Adrenal gland (tissue), 12 donors: ENCODE results near the gene FGGY. TPM values are rescaled to one million over a fixed set of nuclear protein-coding genes. Genes with fewer than 3 reads are reported as not detected.

Experiments used
- DNase-seq, 7 donors: peaks; one replicate each; pipeline ENCODE4 v3.0.0-alpha.2; 2019 to 2020
- H3K27ac ChIP-seq, 5 donors: fragments of 200-600 bp; sonication (generic) in 4 of 5; 1 replicate in 3 of 5; 2 replicates in 2 of 5; pipeline versions ENCODE4 v1.5.1 to v1.8.0; 2016 to 2020; ENCODE audit warnings: mild to moderate bottlenecking in 1 of 5
- H3K27me3 ChIP-seq: fragments of 200-600 bp; 2 replicates; pipeline ENCODE4 v1.8.0; 2021
- H3K36me3 ChIP-seq, 2 donors: fragments of 200-600 bp; replicated peaks in 1 of 2; 1 replicate in 1 of 2; 2 replicates in 1 of 2; pipeline versions ENCODE4 v1.5.1 to v1.8.0; 2018 to 2022
- H3K4me1 ChIP-seq, 2 donors: fragments of 200-600 bp; replicated peaks in 1 of 2; 1 replicate in 1 of 2; 2 replicates in 1 of 2; pipeline versions ENCODE4 v1.5.1 to v1.8.0; 2018 to 2021
- H3K4me3 ChIP-seq, 4 donors: fragments of 200-600 bp; sonication (generic) in 3 of 4; one replicate each; pipeline ENCODE4 v1.5.1; 2016 to 2018
- H3K9me3 ChIP-seq, 3 donors: fragments of 200-600 bp; sonication (generic) in 1 of 3; replicated peaks in 1 of 3; 1 replicate in 2 of 3; 2 replicates in 1 of 3; pipeline versions ENCODE4 v1.5.1 to v1.8.0; 2016 to 2021
- POLR2A ChIP-seq, 2 donors: fragments of 450-650 bp; IDR thresholded peaks; one replicate each; pipeline ENCODE4 v1.6.1; 2017; ENCODE audit warnings: antibody characterized with exemption in 2 of 2, mild to moderate bottlenecking in 2 of 2, moderate library complexity in 1 of 2
- WGBS, 4 donors: extraction: QIAGEN DNeasy Blood & Tissue Kit in 2 of 4; methylation state at CpG; one replicate each; pipeline versions ENCODE4 v1.1.5 to v1.1.7; 2013 to 2017; 5-methylcytosine and 5-hydroxymethylcytosine counted together
- intact Hi-C, 2 donors: fragments of 100-400 bp; cut with DNase I; formaldehyde crosslinking; loops; one replicate each; pipeline versions ENCODE4 v1.14.1 to v1.15.0; 2022 to 2023
- polyA plus RNA-seq, 3 donors: library from polyadenylated mRNA; stranded (reverse); fragments of 200-250 nt in 2 of 3; fragments of 350-450 nt in 1 of 3; fragmentation: Illumina TruSeq in 1 of 3; extraction: RNeasy Lipid Tissue Mini Kit (QIAGEN cat#74804) in 1 of 3; gene quantifications; one replicate each; pipeline ENCODE4 v1.2.3, GENCODE V29; 2013 to 2014
- total RNA-seq, 9 donors: library from RNA; depleted of rRNA in 4 of 9; stranded (reverse); fragments of >200 nt in 4 of 9; fragments of 120-200 nt in 1 of 9; fragmentation: NEBNext Ultra II Directional in 1 of 9; extraction: Animal tissue kit (Norgen Biotek cat#: 25700) in 1 of 9; gene quantifications; one replicate each; pipeline versions ENCODE4 v1.1.0 to v1.2.4, GENCODE V29; 2013 to 2023
- TF ChIP-seq, protein P1 (sequence below), 6 experiments: fragments of 450-650 bp in 4 of 6; fragments of 200-600 bp in 2 of 6; sonication (generic) in 1 of 6; IDR thresholded peaks; 1 replicate in 5 of 6; 2 replicates in 1 of 6; pipeline versions ENCODE4 v1.5.1 to v1.8.0; 2016 to 2021; ENCODE audit warnings: antibody characterized with exemption in 6 of 6, mild to moderate bottlenecking in 2 of 6, moderate library complexity in 1 of 6
- donor health status: healthy with polysubstance abuse.
- donor health status: Bipolar disorder and iron deficiency.
- donor health status: DM: yes; HTN: yes; CAD: no.
- donor health status: DM: no; HTN: no; CAD: no.
- donor health status: DM: no; HTN: no; CAD: no.
- donor health status: DM: yes; HTN: yes; CAD: no.

Gene FGGY
- total and polyA plus RNA-seq, 12 donors, result 7.4 to 75.5 (median 35.0) TPM

DNA sequence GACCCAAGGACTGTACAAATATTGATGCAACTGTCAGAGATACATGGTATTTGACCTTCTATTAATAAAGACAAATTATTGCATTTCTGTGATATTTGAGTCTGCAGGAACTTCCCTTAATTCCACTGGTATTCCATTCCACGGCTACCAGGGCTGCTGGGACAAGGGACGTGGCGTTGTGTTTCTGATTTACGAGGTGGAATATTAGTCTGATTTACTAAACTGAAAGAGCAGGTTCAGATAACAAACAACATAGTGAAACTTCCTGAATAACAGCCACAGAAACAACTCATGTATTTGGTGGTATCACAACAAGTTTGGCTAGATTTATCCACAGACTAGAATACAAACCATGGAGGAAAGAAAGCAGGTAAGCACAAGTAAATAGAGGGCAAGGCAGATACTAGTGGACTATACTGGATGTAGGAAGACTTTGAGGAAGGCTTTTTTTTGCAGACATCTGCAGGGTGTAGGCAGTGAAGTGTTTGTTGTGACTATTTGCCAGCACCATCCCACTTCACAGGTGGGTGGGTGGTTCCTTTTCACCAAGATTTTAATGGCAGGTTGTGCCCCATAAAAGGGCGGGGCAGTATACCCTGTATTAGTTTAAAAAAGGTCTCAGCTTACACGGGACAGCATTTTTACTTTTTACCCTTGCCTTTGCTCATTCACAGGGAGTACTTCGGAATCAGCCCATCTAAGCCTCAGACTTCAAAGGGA is 100.4 kb downstream of the FGGY start:
- intact Hi-C loops, result no loop called here
- Histone ChIP-seq H3K27ac (no peak overlapping the region), H3K4me1 (peaks cover 14 to 21% of the 10 kb centered on the region in 2 donors), H3K9me3 (no peaks in the 10 kb centered on the region), H3K4me3 (no peak overlapping the region), H3K27me3 (no peaks in the 10 kb centered on the region), H3K36me3 (no peaks in the 10 kb centered on the region)
- no peak for DNase-seq
- TF ChIP-seq, protein P1, sequence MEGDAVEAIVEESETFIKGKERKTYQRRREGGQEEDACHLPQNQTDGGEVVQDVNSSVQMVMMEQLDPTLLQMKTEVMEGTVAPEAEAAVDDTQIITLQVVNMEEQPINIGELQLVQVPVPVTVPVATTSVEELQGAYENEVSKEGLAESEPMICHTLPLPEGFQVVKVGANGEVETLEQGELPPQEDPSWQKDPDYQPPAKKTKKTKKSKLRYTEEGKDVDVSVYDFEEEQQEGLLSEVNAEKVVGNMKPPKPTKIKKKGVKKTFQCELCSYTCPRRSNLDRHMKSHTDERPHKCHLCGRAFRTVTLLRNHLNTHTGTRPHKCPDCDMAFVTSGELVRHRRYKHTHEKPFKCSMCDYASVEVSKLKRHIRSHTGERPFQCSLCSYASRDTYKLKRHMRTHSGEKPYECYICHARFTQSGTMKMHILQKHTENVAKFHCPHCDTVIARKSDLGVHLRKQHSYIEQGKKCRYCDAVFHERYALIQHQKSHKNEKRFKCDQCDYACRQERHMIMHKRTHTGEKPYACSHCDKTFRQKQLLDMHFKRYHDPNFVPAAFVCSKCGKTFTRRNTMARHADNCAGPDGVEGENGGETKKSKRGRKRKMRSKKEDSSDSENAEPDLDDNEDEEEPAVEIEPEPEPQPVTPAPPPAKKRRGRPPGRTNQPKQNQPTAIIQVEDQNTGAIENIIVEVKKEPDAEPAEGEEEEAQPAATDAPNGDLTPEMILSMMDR (IDR thresholded peaks at IDR 0.05), result no peak
- no peak for TF ChIP-seq POLR2A (IDR thresholded peaks at IDR 0.05)
- WGBS, 4 donors, result 67 to 80% (median 68%) methylated on average over 7 of the region's 7 CpGs

DNA sequence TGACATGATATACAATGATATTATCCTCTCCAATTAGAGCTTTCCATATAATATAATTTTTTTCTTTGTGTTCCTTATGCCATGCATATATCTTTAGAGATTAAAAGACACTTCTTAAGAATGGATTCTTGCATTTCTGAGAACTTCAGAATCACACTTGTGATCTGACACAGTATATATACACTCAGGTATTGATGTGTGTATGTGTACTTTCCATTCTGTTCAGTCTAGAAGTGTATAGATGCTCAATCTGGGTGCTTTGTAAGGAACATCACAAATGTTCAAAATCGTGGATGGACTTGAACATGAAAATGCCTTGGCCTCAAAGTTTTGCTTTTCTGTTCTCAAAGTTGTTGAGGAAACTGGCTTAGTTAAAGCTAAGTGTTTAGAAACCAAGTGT is 102.7 kb downstream of the FGGY start:
- Histone ChIP-seq H3K4me3 (no peak overlapping the region), H3K27me3 (no peaks in the 10 kb centered on the region), H3K27ac (no peak overlapping the region), H3K9me3 (no peaks in the 10 kb centered on the region), H3K36me3 (no peaks in the 10 kb centered on the region), H3K4me1 (peaks cover 0 to 5% of the 10 kb centered on the region in 2 donors)
- no peak for DNase-seq
- intact Hi-C loops, result no loop called here
- 80 to 93% (median 83%) methylated on average over 1 of the region's 1 CpG for WGBS, 4 donors
- TF ChIP-seq, protein P1 (IDR thresholded peaks at IDR 0.05), result no peak
- no peak for TF ChIP-seq POLR2A (IDR thresholded peaks at IDR 0.05)

DNA sequence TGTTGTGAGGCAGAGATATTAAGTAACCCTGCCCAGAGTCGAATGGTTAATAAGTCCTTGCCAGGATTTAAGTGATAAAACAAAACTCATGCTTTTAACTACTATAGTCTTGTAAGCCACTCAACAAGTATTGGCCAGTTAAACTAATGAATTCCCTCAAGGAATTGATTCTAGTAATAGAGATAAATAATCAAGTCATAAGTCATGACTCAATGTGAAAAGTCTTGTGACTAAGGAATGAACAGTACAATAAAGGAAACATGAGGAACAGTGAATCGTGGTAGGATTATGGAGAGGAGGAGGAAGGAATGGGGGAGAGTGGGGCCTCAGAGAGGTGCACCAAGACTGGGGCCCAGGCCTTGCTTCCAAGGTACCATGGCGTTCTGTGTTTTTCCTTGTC is 104.7 kb downstream of the FGGY start:
- intact Hi-C loops, result no loop called here
- peaks cover 0 to 5% of the 10 kb centered on the region in 2 donors for H3K4me1 ChIP-seq
- H3K36me3 ChIP-seq, result no peaks in the 10 kb centered on the region
- no peaks in the 10 kb centered on the region for H3K9me3 ChIP-seq
- H3K27me3 ChIP-seq, result no peaks in the 10 kb centered on the region
- no peak overlapping the region for H3K4me3 ChIP-seq
- WGBS, 4 donors, result 91 to 95% (median 92%) methylated on average over 3 of the region's 3 CpGs
- H3K27ac ChIP-seq, result no peak overlapping the region
- no peak for DNase-seq
- no peak for TF ChIP-seq POLR2A (IDR thresholded peaks at IDR 0.05)

DNA sequence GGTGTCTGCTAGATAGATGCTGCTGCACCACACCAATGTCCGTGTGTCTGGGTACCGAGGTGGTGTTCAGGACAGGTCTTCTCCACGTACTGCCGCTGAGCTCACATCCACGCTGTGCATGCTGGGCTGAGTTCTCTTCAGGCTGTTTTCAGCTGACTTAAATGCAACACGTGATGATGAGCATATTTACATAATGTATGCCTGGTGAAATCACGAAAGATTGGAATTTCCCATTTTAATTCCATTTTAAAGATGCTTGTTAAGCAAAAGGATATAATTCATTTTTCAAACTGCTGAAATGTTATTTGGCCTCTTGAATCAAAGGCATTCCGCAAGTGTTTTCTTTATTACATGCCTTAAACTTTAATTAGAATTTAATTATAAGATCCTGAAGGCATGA is 107.9 kb downstream of the FGGY start:
- intact Hi-C loops, result no loop called here
- Histone ChIP-seq H3K4me3 (no peak overlapping the region), H3K27me3 (no peaks in the 10 kb centered on the region), H3K9me3 (no peaks in the 10 kb centered on the region), H3K36me3 (no peaks in the 10 kb centered on the region), H3K27ac (no peak overlapping the region), H3K4me1 (no peaks in the 10 kb centered on the region)
- no peak for DNase-seq
- TF ChIP-seq, protein P1 (IDR thresholded peaks at IDR 0.05), result no peak
- 88 to 96% (median 93%) methylated on average over 8 of the region's 8 CpGs for WGBS, 4 donors
